A549 (cell line): ENCODE measurements around the gene ARL15. TPM values are rescaled to one million over a fixed set of nuclear protein-coding genes. Genes with fewer than 3 reads are reported as not detected.

Source experiments
- ATAC-seq, 2 experiments: fragments of 200-7000 bp in 1 of 2; fragments of >200 bp in 1 of 2; cut with Nextera tagmentation in 1 of 2; cut with Tn5 transposase in 1 of 2; 3 replicates each; pipeline versions ENCODE4 v1.8.0 to v1.9.1; 2018 to 2020; ENCODE audit warnings: mild to moderate bottlenecking in 1 of 2, moderate library complexity in 1 of 2
- CTCF ChIA-PET: fragments of 300-600 bp; sonication (Branson Sonifier 250); formaldehyde crosslinking; extraction: SDS; loops from one replicate; lab custom pipeline; 2021; ENCODE audit warnings: antibody characterized with exemption, inconsistent platforms; lab: Yijun Ruan, JAX
- POLR2A ChIA-PET: fragments of 350-600 bp; formaldehyde crosslinking; extraction: SDS; loops from one replicate; lab custom pipeline; 2021; ENCODE audit warnings: antibody characterized with exemption, inconsistent platforms; lab: Yijun Ruan, JAX
- DNase-seq, 2 experiments: peaks; one replicate each; pipeline versions ENCODE4 v3.0.0 to v3.0.0-alpha.2; 2011 to 2016; ENCODE audit warnings: low read depth in 1 of 2, low spot score in 1 of 2
- FAIRE-seq: peaks from 2 replicates; lab custom pipeline; 2011; peaks lifted over from hg19 to GRCh38; lab: Jason Lieb, UNC
- H3K27ac ChIP-seq, 2 experiments: fragments of >200 bp; sonication (Bioruptor Twin); formaldehyde crosslinking; 3 replicates each; pipeline ENCODE4 v1.5.1; 2016 to 2017
- H3K4me1 ChIP-seq: fragments of >200 bp; sonication (Bioruptor Twin); formaldehyde crosslinking; 3 replicates; pipeline ENCODE4 v1.6.1; 2016
- H3K4me2 ChIP-seq: fragments of >200 bp; sonication (Bioruptor Twin); formaldehyde crosslinking; 3 replicates; pipeline ENCODE4 v1.6.1; 2016
- H3K4me3 ChIP-seq: fragments of >200 bp; sonication (Bioruptor Twin); formaldehyde crosslinking; 3 replicates; pipeline ENCODE4 v1.5.1; 2016
- H3K9me3 ChIP-seq: fragments of >200 bp; sonication (Bioruptor Twin); formaldehyde crosslinking; 3 replicates; pipeline ENCODE4 v1.6.1; 2016
- ATOH8 ChIP-seq: fragments of 250-450 bp; sonication (Bioruptor Pico); IDR thresholded peaks from 2 replicates; pipeline ENCODE4 v1.5.0; 2020; ENCODE audit warnings: low read depth, mild to moderate bottlenecking, moderate library complexity
- BCL3 ChIP-seq: fragments of >200 bp; sonication (Bioruptor Twin); formaldehyde crosslinking; IDR thresholded peaks from 3 replicates; pipeline ENCODE4 v1.6.1; 2016
- ELK1 ChIP-seq: fragments of 150-350 bp; IDR thresholded peaks from 2 replicates; pipeline ENCODE4 v1.6.1; 2014; ENCODE audit warnings: low read depth, mild to moderate bottlenecking, low read length
- EP300 ChIP-seq, 2 experiments: fragments of >200 bp; sonication (Bioruptor Twin); formaldehyde crosslinking; IDR thresholded peaks; 2 replicates in 1 of 2; 3 replicates in 1 of 2; pipeline ENCODE4 v1.6.1; 2016 to 2017
- ESRRA ChIP-seq: fragments of 150-350 bp; IDR thresholded peaks from 2 replicates; pipeline ENCODE4 v1.6.1; 2014; ENCODE audit warnings: mild to moderate bottlenecking, low read length, borderline replicate concordance
- HOXB13 ChIP-seq: fragments of 250-450 bp; sonication (Bioruptor Pico); IDR thresholded peaks from 2 replicates; pipeline ENCODE4 v1.5.0; 2020; ENCODE audit warnings: low read depth, mild to moderate bottlenecking, moderate library complexity
- JUN ChIP-seq, 2 experiments: fragments of >200 bp; sonication (Bioruptor Twin); formaldehyde crosslinking; IDR thresholded peaks; 2 replicates in 1 of 2; 3 replicates in 1 of 2; pipeline ENCODE4 v1.6.1; 2016 to 2017
- JUNB ChIP-seq: fragments of >200 bp; sonication (Bioruptor Twin); formaldehyde crosslinking; IDR thresholded peaks from 2 replicates; pipeline ENCODE4 v1.6.1; 2016
- MAFK ChIP-seq: fragments of 450-650 bp; IDR thresholded peaks from 2 replicates; pipeline ENCODE4 v1.6.1; 2014; ENCODE audit not compliant: partially characterized antibody
- NFE2L2 ChIP-seq: fragments of 150-350 bp; conservative IDR thresholded peaks from 2 replicates; pipeline ENCODE4 v1.6.1; 2014; ENCODE audit warnings: low read length
- NPAS2 ChIP-seq: fragments of 250-450 bp; sonication (Bioruptor Pico); IDR thresholded peaks from 2 replicates; pipeline ENCODE4 v1.8.0; 2022; ENCODE audit warnings: mild to moderate bottlenecking, moderate library complexity, borderline replicate concordance
- PBX3 ChIP-seq: IDR thresholded peaks from 2 replicates; pipeline ENCODE4 v1.6.1; 2012
- POLR2A ChIP-seq: IDR thresholded peaks from 2 replicates; pipeline ENCODE4 v1.6.1; 2012; ENCODE audit warnings: mild to moderate bottlenecking, low read length
- REST ChIP-seq: fragments of 200-600 bp; sonication (generic); IDR thresholded peaks from 2 replicates; pipeline ENCODE4 v1.6.1; 2016; ENCODE audit warnings: antibody characterized with exemption, mild to moderate bottlenecking, moderate library complexity
- RNF2 ChIP-seq: fragments of 200-600 bp; sonication (generic); IDR thresholded peaks from 2 replicates; pipeline ENCODE4 v1.6.1; 2016; ENCODE audit warnings: low read depth, mild to moderate bottlenecking, antibody characterized with exemption, moderate library complexity, borderline replicate concordance
- SREBF2 ChIP-seq: fragments of 450-650 bp; IDR thresholded peaks from 2 replicates; pipeline ENCODE4 v1.6.1; 2014; ENCODE audit warnings: mild to moderate bottlenecking, moderate library complexity
- TFCP2L1 ChIP-seq: fragments of 250-450 bp; sonication (Bioruptor Pico); IDR thresholded peaks from 2 replicates; pipeline ENCODE4 v1.5.0; 2021; ENCODE audit warnings: mild to moderate bottlenecking
- TP53 ChIP-seq: fragments of 250-450 bp; sonication (Bioruptor Pico); IDR thresholded peaks from 2 replicates; pipeline ENCODE4 v1.5.0; 2021; ENCODE audit warnings: mild to moderate bottlenecking, moderate library complexity
- ZC3H11A ChIP-seq: fragments of 450-650 bp; IDR thresholded peaks from 2 replicates; pipeline ENCODE4 v1.6.1; 2014; ENCODE audit warnings: antibody characterized with exemption, mild to moderate bottlenecking
- WGBS: methylation state at CpG from one replicate; pipeline ENCODE4 v1.1.6; 2017; ENCODE audit errors: missing lambda C conversion rate; 5-methylcytosine and 5-hydroxymethylcytosine counted together
- polyA plus RNA-seq, 4 experiments: library from polyadenylated mRNA; depleted of rRNA in 3 of 4; stranded (reverse); fragments of >200 nt; fragmentation: RNase III in 1 of 4; extraction: RNeasy Plus Mini Kit Qiagen cat#74134 plus additional on column Dnase treatment in 1 of 4; gene quantifications; 2 replicates in 3 of 4; 3 replicates in 1 of 4; pipeline ENCODE4 v1.2.3, GENCODE V29; 2011 to 2017

The ARL15 gene
- polyA plus RNA-seq, 2 of the 4 experiments (the other 2 are of a cell fraction) = 11.8 to 12.1 TPM

- TF ChIP-seq SREBF2 (no peak), NFE2L2 (no peak), RNF2 (no peak), POLR2A (no peak), BCL3 (no peak), TFCP2L1 (CRISPR knock-in tag) (no peak), ESRRA (no peak), ZC3H11A (no peak), TP53 (CRISPR knock-in tag) (no peak), REST (no peak), JUNB (no peak), ELK1 (no peak), EP300 (IDR thresholded peaks at IDR 0.05) (no peak), JUN (IDR thresholded peaks at IDR 0.05) (no peak), HOXB13 (CRISPR knock-in tag) (no peak), MAFK (no peak), ATOH8 (CRISPR knock-in tag) (no peak)
- TF ChIP-seq, all 56 proteins: peak for 0
- H3K9me3 ChIP-seq = no peaks in the 10 kb centered on the region
- FAIRE-seq = no peak
- WGBS = 76% methylated on average over 1 of the region's 1 CpG
- no peaks in the 10 kb centered on the region for H3K4me1 ChIP-seq
- no peak overlapping the region for H3K4me3 ChIP-seq
- no peak for DNase-seq
- ChIA-PET POLR2A (no interaction called here), CTCF (interaction anchor here (1.3 kb wide), 1 partner anchor 12 kb away, joined by 5 read pairs; no protein-coding TSS in a partner anchor)
- no peak overlapping the region for H3K4me2 ChIP-seq
- no peak for ATAC-seq
- no peak overlapping the region for H3K27ac ChIP-seq
Measured at GRCh38 chr5:53892224-53892623, 418.1 kb downstream of the ARL15 start.

GRCh38 chr5:53891159-53891558 is 419.2 kb downstream of the ARL15 start:
- no peaks in the 10 kb centered on the region for H3K4me1 ChIP-seq
- no peak overlapping the region for H3K4me3 ChIP-seq
- DNase-seq (no peak), ATAC-seq (no peak), FAIRE-seq (no peak)
- POLR2A ChIA-PET = no interaction called here
- H3K4me2 ChIP-seq = no peak overlapping the region
- H3K9me3 ChIP-seq = no peaks in the 10 kb centered on the region
- 63% methylated on average over 4 of the region's 4 CpGs for WGBS
- no peak overlapping the region for H3K27ac ChIP-seq
- TF ChIP-seq NPAS2 (CRISPR knock-in tag) (no peak), JUN (IDR thresholded peaks at IDR 0.05) (no peak), PBX3 (no peak)
- CTCF ChIA-PET = interaction anchor here (0.9 kb wide), 1 partner anchor 10 kb away, joined by 3 read pairs; no protein-coding TSS in a partner anchor
